Skeletal muscle cell (primary cell): Measurements from ENCODE around the gene TULP4.
"Not testable (repeated sequence)": the region's sequence is repeated elsewhere in the genome, so short reads cannot be mapped to it uniquely, and the experiment has no call there.

Experiments used
- DNase-seq: peaks from one replicate; pipeline ENCODE4 v3.0.0-alpha.2; 2010; ENCODE audit warnings: low read depth
- H3K4me3 ChIP-seq: 2 replicates; pipeline ENCODE4 v1.5.1; 2011; ENCODE audit warnings: low read depth, mild to moderate bottlenecking, control low read depth, low read length, moderate library complexity

TULP4 gene

DNA sequence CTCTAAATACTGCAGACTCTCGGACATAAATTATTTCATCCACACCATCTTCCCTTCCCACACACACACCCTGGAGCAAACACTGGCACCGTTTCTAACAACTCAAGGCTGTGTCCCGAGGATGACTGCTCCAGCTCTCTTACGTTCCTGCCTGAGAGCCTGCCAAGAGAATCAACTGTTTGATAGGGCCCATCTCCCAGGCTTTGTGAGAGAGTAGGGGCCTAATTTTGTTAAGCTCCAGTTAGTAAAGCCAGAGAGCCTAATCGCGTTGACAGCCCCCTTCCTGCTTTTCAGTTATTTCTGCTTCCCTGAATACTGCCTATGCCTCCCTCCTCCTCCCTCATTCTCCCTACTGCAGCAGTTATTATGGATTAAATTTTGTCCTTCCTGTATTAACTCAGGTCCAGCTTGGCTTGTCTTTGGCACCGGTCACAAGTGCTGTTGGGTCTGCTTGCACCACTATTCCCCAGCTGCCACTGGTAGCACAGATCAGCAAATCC lies 129.5 kb downstream of the TULP4 start:
- peak; percentile 39 for DNase-seq

GRCh38 chr6:158442306-158442705 lies 130.0 kb downstream of the TULP4 start:
- no peak for DNase-seq
- no peak overlapping the region for H3K4me3 ChIP-seq

More for the DNA sequence above, 129.5 kb downstream of the TULP4 start:
- H3K4me3 ChIP-seq: no peak overlapping the region

DNA sequence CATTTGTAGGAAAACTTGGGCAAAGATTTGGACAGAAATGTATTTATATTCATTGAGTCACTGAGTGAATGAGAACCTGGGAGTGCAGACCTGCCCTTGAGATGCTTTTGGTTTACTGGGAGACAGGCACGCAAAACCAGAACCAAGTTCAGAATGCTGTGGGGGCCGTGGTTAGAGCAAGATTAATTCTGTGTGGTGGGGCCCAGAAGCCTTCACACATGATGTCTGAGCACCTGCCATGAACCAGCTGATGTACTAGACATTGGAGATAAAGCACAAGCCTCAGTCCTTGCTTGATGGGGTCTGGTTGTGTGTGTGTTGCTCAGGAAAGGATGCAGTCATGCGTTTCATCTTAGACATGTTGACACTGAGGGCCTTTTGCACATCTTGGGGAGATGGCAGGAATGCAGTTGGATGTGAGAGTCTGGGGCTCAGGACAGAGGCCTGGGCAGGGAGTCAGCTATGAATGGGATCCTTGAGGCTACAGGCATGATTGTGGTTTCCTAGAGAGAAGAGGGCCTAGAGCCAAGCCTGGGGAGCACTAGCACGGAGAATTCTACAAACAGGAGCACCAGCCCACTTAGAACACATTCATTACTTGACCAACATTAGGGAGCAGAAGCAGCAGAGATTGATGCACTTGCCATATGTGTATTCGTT lies 133.3 kb downstream of the TULP4 start:
- DNase-seq: no peak
- no peak overlapping the region for H3K4me3 ChIP-seq

- H3K4me3 ChIP-seq: no peak overlapping the region
- DNase-seq: no peak
These were observed 136.6 kb downstream of the TULP4 start for GRCh38 chr6:158448856-158449255.

DNA sequence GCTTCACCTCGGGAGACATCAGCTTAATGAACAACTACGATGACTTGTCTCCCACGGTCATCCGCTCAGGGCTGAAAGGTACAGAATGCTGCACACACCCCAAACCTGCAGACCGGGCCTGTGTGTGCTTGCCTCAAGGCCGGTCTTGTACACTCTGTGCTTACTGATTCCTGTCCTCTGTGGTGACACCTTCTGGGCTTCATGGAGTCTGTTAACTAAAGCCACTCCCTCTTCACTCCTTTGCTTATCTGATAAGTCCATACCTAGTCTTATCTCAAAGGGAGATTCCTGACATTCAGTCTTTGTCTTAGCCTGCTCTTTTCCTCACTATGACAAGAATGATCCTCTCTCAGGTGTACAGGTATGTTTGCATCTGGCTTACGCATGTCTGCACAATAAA lies 139.9 kb downstream of the TULP4 start:
- DNase-seq: no peak

GRCh38 chr6:158457131-158457530 lies 144.9 kb downstream of the TULP4 start:
- no peak for DNase-seq
- H3K4me3 ChIP-seq: no peak overlapping the region

More for the DNA sequence above, 139.9 kb downstream of the TULP4 start:
- H3K4me3 ChIP-seq: no peak overlapping the region

DNA sequence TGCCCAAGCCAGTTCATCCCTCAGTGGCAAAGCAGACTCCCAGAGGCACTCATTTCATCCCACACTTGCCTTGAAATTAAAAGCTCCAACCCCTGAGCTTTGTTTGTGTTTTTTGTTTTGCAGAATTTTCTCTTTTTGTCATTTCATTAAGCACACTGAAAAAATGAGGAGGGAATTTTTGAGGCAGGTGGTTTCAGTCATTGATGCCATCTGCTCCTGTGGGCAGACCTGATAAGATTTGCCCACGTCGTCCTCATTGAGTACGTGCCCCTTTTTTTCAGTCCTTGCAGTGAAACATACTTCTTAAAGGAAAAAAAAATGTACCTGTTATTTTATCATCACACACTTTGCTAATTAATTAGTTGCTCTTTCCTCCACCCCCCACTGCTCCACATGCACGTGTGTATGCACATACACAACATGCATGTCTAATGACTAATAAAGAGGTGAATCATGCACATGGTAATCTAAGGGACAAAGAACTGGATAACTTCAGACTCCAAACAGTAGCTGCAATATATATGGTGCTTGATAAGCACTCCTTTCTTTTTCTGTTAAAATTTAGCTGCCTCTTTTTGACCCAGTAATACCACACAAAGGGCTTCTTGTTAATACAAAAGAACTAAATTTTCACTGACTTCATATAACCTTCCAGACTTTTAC lies 145.5 kb downstream of the TULP4 start:
- no peak overlapping the region for H3K4me3 ChIP-seq
- no peak for DNase-seq

DNA sequence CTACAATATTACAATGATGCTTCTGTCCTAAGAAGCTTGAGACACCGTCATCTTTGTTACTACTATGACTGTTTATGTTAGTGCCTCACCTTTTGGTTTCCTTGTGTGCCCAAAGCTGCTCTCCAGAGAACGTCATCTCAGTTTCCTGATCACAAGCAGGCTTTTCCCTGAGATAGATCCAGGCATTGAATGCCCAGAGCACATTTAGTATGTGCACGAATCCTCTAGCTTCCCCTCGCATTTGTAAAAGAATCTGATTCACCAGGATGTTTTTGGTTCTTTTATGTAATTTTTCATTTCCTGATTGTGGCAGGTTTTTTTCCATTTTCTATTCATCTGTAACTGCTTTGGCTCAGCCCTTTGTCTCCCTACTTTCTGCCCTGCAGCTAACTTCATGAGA lies 147.5 kb downstream of the TULP4 start:
- no peak overlapping the region for H3K4me3 ChIP-seq
- no peak for DNase-seq

GRCh38 chr6:158460602-158461169 lies 148.4 kb downstream of the TULP4 start:
- DNase-seq: peak; percentile 35
- H3K4me3 ChIP-seq: no peak overlapping the region

DNA sequence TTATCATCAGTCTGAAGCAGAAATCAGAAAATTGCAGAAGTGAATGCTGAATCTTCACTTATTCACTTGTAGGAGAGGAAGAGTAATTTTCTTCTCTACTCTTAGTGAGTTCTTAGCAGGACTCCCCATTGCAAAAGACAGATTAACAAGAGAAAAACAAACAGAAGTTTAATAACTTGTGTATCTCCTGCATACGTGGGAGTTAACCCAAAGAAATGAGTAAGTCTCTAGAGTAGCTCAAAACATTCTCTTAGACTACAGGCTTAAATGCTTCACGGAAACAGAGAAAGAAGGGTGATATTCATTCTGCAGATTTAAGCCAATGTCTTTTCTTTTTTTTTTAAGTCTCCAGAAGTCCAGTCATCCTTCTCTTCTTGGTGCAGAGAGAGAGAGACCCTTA lies 149.7 kb downstream of the TULP4 start:
- no peak overlapping the region for H3K4me3 ChIP-seq
- no peak for DNase-seq

GRCh38 chr6:158464483-158464882 lies 152.2 kb downstream of the TULP4 start:
- no peak overlapping the region for H3K4me3 ChIP-seq
- no peak for DNase-seq

GRCh38 chr6:158465257-158465656 lies 153.0 kb downstream of the TULP4 start:
- H3K4me3 ChIP-seq: no peak overlapping the region
- DNase-seq: no peak

GRCh38 chr6:158465747-158466146 lies 153.5 kb downstream of the TULP4 start:
- no peak overlapping the region for H3K4me3 ChIP-seq

DNA sequence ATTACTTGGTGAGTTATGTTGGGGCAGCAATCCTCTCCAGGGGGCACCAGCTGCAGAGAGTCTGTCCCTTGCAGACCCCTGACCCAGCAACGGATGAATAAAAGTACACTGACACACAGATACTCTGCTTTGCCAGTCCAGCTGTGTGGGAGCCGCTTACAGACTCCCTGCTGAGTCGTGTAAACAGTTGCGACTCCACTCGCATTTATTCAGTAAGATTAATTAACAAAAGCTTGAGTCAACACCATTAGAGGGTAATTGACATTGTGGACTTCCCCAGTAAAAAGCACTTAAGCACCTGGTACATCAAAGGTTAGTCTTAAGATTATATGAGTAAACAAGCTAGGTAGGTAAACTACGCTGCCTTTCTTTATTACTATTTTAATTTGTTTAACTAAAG lies 155.7 kb downstream of the TULP4 start:
- DNase-seq: no peak
- H3K4me3 ChIP-seq: no peak overlapping the region

More at GRCh38 chr6:158465747-158466146, 153.5 kb downstream of the TULP4 start:
- no peak for DNase-seq

DNA sequence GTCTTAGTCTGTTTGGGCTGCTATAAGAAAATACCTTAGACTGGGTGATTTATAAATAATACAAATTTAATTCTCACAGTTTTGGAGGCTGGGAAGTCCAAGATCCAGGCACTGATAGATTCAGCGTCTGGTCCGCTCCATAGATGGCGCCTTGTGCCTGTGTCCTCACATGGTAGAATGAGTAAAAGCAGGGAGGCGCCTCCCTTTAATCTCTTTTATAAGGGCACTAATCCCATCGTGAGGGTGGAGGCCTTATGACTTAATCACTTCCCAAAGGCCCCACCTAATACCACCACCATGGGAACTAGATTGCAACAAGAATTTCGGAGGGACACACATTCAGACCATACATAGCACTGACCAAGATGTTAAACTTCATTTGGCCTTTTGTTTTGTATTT lies 156.4 kb downstream of the TULP4 start:
- no peak for DNase-seq
- H3K4me3 ChIP-seq: no peak overlapping the region

DNA sequence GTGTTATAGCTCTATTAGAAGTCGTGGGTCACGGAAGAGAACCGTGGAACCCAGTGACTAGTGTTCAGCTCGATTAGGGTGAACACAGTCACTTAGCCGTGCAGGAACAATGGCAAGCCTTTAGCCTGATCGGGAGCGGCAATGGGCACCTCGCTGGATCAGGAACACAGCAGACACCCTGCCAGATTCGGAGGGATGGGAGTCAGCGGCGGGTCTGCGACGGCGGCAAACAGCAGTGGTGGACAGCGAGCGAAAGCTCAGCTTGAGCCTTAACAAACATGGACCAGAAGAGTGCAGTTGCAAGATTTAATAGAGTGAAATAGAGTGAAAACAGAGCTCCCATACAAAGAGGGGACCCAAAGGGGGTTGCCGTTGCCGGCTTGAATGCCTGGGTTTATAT lies 157.8 kb downstream of the TULP4 start:
- H3K4me3 ChIP-seq, DNase-seq: not testable (repeated sequence)

GRCh38 chr6:158471339-158471738 lies 159.1 kb downstream of the TULP4 start:
- no peak overlapping the region for H3K4me3 ChIP-seq
- no peak for DNase-seq

GRCh38 chr6:158472447-158472846 lies 160.2 kb downstream of the TULP4 start:
- DNase-seq: no peak
- no peak overlapping the region for H3K4me3 ChIP-seq

GRCh38 chr6:158474961-158475343 lies 162.7 kb downstream of the TULP4 start:
- DNase-seq: no peak
- no peak overlapping the region for H3K4me3 ChIP-seq

- no peak overlapping the region for H3K4me3 ChIP-seq
- peak; percentile 70 for DNase-seq
These were observed 163.4 kb downstream of the TULP4 start for GRCh38 chr6:158475344-158476302.
